Thoracic aorta (tissue), 2 donors: ENCODE measurements around the gene BIRC5. TPM values are rescaled to one million over a fixed set of nuclear protein-coding genes. Genes with fewer than 3 reads are reported as not detected.

Experiments
- ATAC-seq: fragments of 150-250 bp; one replicate; pipeline ENCODE4 v1.8.0; 2017; ENCODE audit warnings: low read depth; ENCODE audit not compliant: insufficient number of reproducible peaks, low FRiP score
- DNase-seq: peaks from one replicate; pipeline ENCODE4 v3.0.0-alpha.2; 2020; ENCODE audit warnings: low spot score
- H3K27ac ChIP-seq, 2 donors: fragments of 200-600 bp; sonication (generic); 1 replicate in 1 of 2; 2 replicates in 1 of 2; pipeline ENCODE4 v1.5.1; 2016; ENCODE audit warnings: mild to moderate bottlenecking in 2 of 2, moderate library complexity in 2 of 2
- H3K27me3 ChIP-seq: fragments of 200-600 bp; sonication (generic); replicated peaks from 2 replicates; pipeline ENCODE4 v1.6.0; 2016; ENCODE audit warnings: mild to moderate bottlenecking; ENCODE audit not compliant: insufficient read depth
- H3K36me3 ChIP-seq: fragments of 200-600 bp; sonication (generic); one replicate; pipeline ENCODE4 v1.5.1; 2016
- H3K4me1 ChIP-seq, 2 donors: fragments of 200-600 bp; sonication (generic); 1 replicate in 1 of 2; 2 replicates in 1 of 2; pipeline versions ENCODE4 v1.5.1 to v1.6.0; 2016; ENCODE audit warnings: low read depth in 2 of 2, mild to moderate bottlenecking in 1 of 2; ENCODE audit not compliant: control insufficient read depth in 1 of 2
- H3K4me3 ChIP-seq: fragments of 200-600 bp; sonication (generic); 2 replicates; pipeline ENCODE4 v1.5.1; 2016; ENCODE audit warnings: mild to moderate bottlenecking
- H3K9me3 ChIP-seq: fragments of 200-600 bp; sonication (generic); 2 replicates; pipeline ENCODE4 v1.5.1; 2016
- CTCF ChIP-seq: fragments of 200-600 bp; sonication (generic); IDR thresholded peaks from one replicate; pipeline ENCODE4 v1.5.1; 2019; ENCODE audit warnings: antibody characterized with exemption
- total RNA-seq, 2 donors: library from RNA; depleted of rRNA; stranded (reverse); fragments of >200 nt; gene quantifications; one replicate each; pipeline versions ENCODE4 v1.1.0 to v1.2.3, GENCODE V29; 2016

BIRC5 gene
- total RNA-seq, 2 donors from 2014 or later = 0.14 to 4.2 TPM

- TF ChIP-seq CTCF = no peak
- ATAC-seq (no peak), DNase-seq (no peak)
- H3K27me3 ChIP-seq = no peaks in the 10 kb centered on the region
- H3K27ac ChIP-seq = no peak overlapping the region
- H3K4me3 ChIP-seq = no peak overlapping the region
- H3K36me3 ChIP-seq = no peaks in the 10 kb centered on the region
- H3K9me3 ChIP-seq = no peaks in the 10 kb centered on the region
- H3K4me1 ChIP-seq = peaks cover 4 to 6% of the 10 kb centered on the region in 2 donors
These were observed 631 bp downstream of the BIRC5 start for GRCh38 chr17:78214706-78215061.

- Histone ChIP-seq H3K27ac (no peak overlapping the region), H3K36me3 (no peaks in the 10 kb centered on the region), H3K27me3 (no peaks in the 10 kb centered on the region), H3K4me1 (peaks cover 0 to under 1% of the 10 kb centered on the region in 2 donors), H3K9me3 (no peaks in the 10 kb centered on the region), H3K4me3 (no peak overlapping the region)
- no peak for DNase-seq
- no peak for TF ChIP-seq CTCF
- ATAC-seq = no peak
These were observed 5.5 kb downstream of the BIRC5 start for GRCh38 chr17:78219396-78220150.

GRCh38 chr17:78223061-78223460 lies 9.0 kb downstream of the BIRC5 start:
- ATAC-seq = no peak
- Histone ChIP-seq H3K27me3 (no peaks in the 10 kb centered on the region), H3K27ac (no peak overlapping the region)

GRCh38 chr17:78223765-78224164 lies 9.7 kb downstream of the BIRC5 start:
- H3K27me3 ChIP-seq = no peaks in the 10 kb centered on the region
- no peaks in the 10 kb centered on the region for H3K36me3 ChIP-seq
- no peaks in the 10 kb centered on the region for H3K9me3 ChIP-seq
- DNase-seq (no peak), ATAC-seq (no peak)
- no peak overlapping the region for H3K4me3 ChIP-seq
- no peak for TF ChIP-seq CTCF
- H3K4me1 ChIP-seq = no peaks in the 10 kb centered on the region
- H3K27ac ChIP-seq = no peak overlapping the region

More at GRCh38 chr17:78223061-78223460, 9.0 kb downstream of the BIRC5 start:
- Histone ChIP-seq H3K9me3 (no peaks in the 10 kb centered on the region), H3K36me3 (no peaks in the 10 kb centered on the region), H3K4me3 (no peak overlapping the region), H3K4me1 (no peaks in the 10 kb centered on the region)
- no peak for DNase-seq
- no peak for TF ChIP-seq CTCF

- H3K27ac ChIP-seq = no peak overlapping the region
- no peak overlapping the region for H3K4me3 ChIP-seq
- no peak for ATAC-seq
- H3K4me1 ChIP-seq = no peaks in the 10 kb centered on the region
- no peak for DNase-seq
- H3K36me3 ChIP-seq = no peaks in the 10 kb centered on the region
- H3K9me3 ChIP-seq = no peaks in the 10 kb centered on the region
- TF ChIP-seq CTCF = no peak
- no peaks in the 10 kb centered on the region for H3K27me3 ChIP-seq
These were observed 10.4 kb downstream of the BIRC5 start for GRCh38 chr17:78224231-78225087.
